ENCODE data around the gene GPX3. TPM values are rescaled to one million over a fixed set of nuclear protein-coding genes. Genes with fewer than 3 reads are reported as not detected.
A peak's percentile ranks its signal among the peaks of the same experiment; 100 is the strongest.

The GPX3 gene
- total and polyA plus RNA-seq, 8 donors = 70.5 to 828 (median 302) TPM

DNA sequence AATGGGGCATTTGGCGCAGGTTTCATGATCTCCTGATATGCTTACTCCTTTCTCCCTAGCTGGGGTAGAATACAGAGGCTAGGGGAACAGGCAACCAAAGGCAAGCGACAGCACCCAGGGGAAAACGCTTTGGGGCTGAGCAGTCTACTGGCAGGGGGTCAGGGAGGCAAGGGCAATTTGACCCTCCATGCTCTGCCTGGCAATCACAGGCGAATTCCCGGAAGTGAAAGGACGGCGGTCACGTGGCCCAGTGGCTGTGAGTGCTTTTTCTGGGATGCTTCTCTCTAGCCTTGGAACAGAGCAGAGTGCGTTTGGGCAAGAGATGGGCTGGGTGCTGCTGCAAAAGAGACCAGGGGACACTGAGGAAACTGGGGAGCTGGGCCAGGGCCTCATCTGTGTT, 5.7 kb downstream of the GPX3 start:
- Histone ChIP-seq H3K4me1 (peaks cover 28 to 79% (median 59%) of the 10 kb centered on the region in 4 donors), H3K36me3 (peaks cover 46 to 82% (median 64%) of the 10 kb centered on the region in 4 donors), H3K4me3 (peak overlapping the region in 2 of 4 donors; percentile 66 to 77), H3K27me3 (no peaks in the 10 kb centered on the region), H3K27ac (peak overlapping the region in 4 of 5 donors; percentile 57 to 88 (median 84)), H3K9me3 (no peaks in the 10 kb centered on the region)
- intact Hi-C loops (cut with DNase I; ENCODE audit: low total_unique reads) = no loop called here
- no peak for DNase-seq
- no peak for TF ChIP-seq EP300 (IDR thresholded peaks at IDR 0.05)
- TF ChIP-seq, protein P1, sequence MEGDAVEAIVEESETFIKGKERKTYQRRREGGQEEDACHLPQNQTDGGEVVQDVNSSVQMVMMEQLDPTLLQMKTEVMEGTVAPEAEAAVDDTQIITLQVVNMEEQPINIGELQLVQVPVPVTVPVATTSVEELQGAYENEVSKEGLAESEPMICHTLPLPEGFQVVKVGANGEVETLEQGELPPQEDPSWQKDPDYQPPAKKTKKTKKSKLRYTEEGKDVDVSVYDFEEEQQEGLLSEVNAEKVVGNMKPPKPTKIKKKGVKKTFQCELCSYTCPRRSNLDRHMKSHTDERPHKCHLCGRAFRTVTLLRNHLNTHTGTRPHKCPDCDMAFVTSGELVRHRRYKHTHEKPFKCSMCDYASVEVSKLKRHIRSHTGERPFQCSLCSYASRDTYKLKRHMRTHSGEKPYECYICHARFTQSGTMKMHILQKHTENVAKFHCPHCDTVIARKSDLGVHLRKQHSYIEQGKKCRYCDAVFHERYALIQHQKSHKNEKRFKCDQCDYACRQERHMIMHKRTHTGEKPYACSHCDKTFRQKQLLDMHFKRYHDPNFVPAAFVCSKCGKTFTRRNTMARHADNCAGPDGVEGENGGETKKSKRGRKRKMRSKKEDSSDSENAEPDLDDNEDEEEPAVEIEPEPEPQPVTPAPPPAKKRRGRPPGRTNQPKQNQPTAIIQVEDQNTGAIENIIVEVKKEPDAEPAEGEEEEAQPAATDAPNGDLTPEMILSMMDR (IDR thresholded peaks at IDR 0.05) = no peak
- no peak for TF ChIP-seq POLR2AphosphoS5 (IDR thresholded peaks at IDR 0.05)
- no peak for TF ChIP-seq POLR2A (IDR thresholded peaks at IDR 0.05)
- WGBS, 5 donors = 74 to 88% (median 84%) methylated on average over 9 of the region's 9 CpGs

DNA sequence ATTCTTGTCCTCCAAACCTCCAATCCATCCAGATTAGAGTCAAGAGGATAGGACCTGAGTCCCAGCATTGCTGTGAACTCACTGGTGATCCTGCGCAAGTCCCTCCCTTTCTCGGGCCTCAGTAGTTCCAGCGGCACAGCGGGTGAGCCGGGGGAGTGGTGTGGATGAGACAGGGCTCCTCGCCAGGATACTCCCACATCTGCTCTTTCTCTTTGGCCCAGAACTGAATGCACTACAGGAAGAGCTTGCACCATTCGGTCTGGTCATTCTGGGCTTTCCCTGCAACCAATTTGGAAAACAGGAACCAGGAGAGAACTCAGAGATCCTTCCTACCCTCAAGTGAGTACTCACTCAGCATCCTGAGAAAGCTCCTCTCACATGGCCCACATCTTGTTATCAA, 6.3 kb downstream of the GPX3 start:
- no peak for DNase-seq
- H3K4me3 ChIP-seq = peak overlapping the region in 2 of 4 donors; percentile 7 to 66
- no peak for TF ChIP-seq EP300 (IDR thresholded peaks at IDR 0.05)
- TF ChIP-seq POLR2AphosphoS5 (IDR thresholded peaks at IDR 0.05) = peak in 2 of 3 donors; percentile 6 to 16
- peaks cover 28 to 73% (median 54%) of the 10 kb centered on the region in 4 donors for H3K4me1 ChIP-seq
- peaks cover 51 to 88% (median 70%) of the 10 kb centered on the region in 4 donors for H3K36me3 ChIP-seq
- intact Hi-C loops (cut with DNase I; ENCODE audit: low total_unique reads) = no loop called here
- H3K27ac ChIP-seq = peak overlapping the region in 4 of 5 donors; percentile 57 to 88 (median 84)
- no peaks in the 10 kb centered on the region for H3K9me3 ChIP-seq
- 60 to 83% (median 72%) methylated on average over 7 of the region's 7 CpGs for WGBS, 5 donors
- no peaks in the 10 kb centered on the region for H3K27me3 ChIP-seq

DNA sequence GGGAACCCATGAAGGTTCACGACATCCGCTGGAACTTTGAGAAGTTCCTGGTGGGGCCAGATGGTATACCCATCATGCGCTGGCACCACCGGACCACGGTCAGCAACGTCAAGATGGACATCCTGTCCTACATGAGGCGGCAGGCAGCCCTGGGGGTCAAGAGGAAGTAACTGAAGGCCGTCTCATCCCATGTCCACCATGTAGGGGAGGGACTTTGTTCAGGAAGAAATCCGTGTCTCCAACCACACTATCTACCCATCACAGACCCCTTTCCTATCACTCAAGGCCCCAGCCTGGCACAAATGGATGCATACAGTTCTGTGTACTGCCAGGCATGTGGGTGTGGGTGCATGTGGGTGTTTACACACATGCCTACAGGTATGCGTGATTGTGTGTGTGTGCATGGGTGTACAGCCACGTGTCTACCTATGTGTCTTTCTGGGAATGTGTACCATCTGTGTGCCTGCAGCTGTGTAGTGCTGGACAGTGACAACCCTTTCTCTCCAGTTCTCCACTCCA, 7.6 kb downstream of the GPX3 start:
- Histone ChIP-seq H3K36me3 (peaks cover 59 to 94% (median 79%) of the 10 kb centered on the region in 4 donors), H3K27me3 (no peaks in the 10 kb centered on the region), H3K9me3 (no peaks in the 10 kb centered on the region), H3K4me1 (peaks cover 28 to 59% (median 47%) of the 10 kb centered on the region in 4 donors), H3K4me3 (no peak overlapping the region), H3K27ac (peak overlapping the region in 3 of 5 donors; percentile 57 to 88 (median 87))
- WGBS, 5 donors = 84 to 95% (median 94%) methylated on average over 6 to 11 of the region's 11 CpGs
- TF ChIP-seq, protein P1 (IDR thresholded peaks at IDR 0.05) = no peak
- TF ChIP-seq POLR2AphosphoS5 (IDR thresholded peaks at IDR 0.05) (no peak), EP300 (IDR thresholded peaks at IDR 0.05) (no peak), POLR2A (IDR thresholded peaks at IDR 0.05) (no peak)
- DNase-seq = no peak
- intact Hi-C loops (cut with DNase I; ENCODE audit: low total_unique reads) = no loop called here

DNA sequence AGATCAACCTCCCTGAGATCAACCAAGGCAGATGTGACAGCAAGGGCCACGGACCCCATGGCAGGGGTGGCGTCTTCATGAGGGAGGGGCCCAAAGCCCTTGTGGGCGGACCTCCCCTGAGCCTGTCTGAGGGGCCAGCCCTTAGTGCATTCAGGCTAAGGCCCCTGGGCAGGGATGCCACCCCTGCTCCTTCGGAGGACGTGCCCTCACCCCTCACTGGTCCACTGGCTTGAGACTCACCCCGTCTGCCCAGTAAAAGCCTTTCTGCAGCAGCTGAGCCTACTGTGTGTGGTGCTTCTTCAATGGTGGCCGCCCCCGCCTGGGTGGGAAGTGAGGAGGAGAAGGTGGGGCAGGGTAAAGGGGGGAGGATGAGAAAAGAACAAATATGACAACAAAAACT, 8.3 kb downstream of the GPX3 start:
- Histone ChIP-seq H3K4me1 (peaks cover 28 to 52% (median 40%) of the 10 kb centered on the region in 4 donors), H3K27me3 (no peaks in the 10 kb centered on the region), H3K27ac (peak overlapping the region in 3 of 5 donors; percentile 42 to 75 (median 45)), H3K4me3 (no peak overlapping the region), H3K36me3 (peaks cover 66 to 100% (median 86%) of the 10 kb centered on the region in 4 donors), H3K9me3 (no peaks in the 10 kb centered on the region)
- DNase-seq = no peak
- intact Hi-C loops (cut with DNase I; ENCODE audit: low total_unique reads) = no loop called here
- no peak for TF ChIP-seq POLR2A (IDR thresholded peaks at IDR 0.05)
- TF ChIP-seq EP300 (IDR thresholded peaks at IDR 0.05) = no peak
- TF ChIP-seq POLR2AphosphoS5 (IDR thresholded peaks at IDR 0.05) = no peak
- TF ChIP-seq, protein P1 (IDR thresholded peaks at IDR 0.05) = no peak
- 85 to 98% (median 94%) methylated on average over 5 to 8 of the region's 8 CpGs for WGBS, 5 donors

Measured in stomach (tissue), 9 donors.